CD14-positive monocyte (primary cell): ENCODE data around the gene CELF5. TPM values are rescaled to one million over a fixed set of nuclear protein-coding genes. Genes with fewer than 3 reads are reported as not detected.

Experiments
- DNase-seq, 3 donors: peaks; one replicate each; pipeline ENCODE4 v3.0.0-alpha.2; 2011 to 2022
- H2AFZ ChIP-seq: 2 replicates; pipeline ENCODE4 v1.6.0; 2012; ENCODE audit warnings: mild to moderate bottlenecking, low read depth, low read length, inconsistent platforms; ENCODE audit not compliant: insufficient read depth, poor library complexity, severe bottlenecking
- H3K27ac ChIP-seq, 2 donors: 1 replicate in 1 of 2; 2 replicates in 1 of 2; pipeline ENCODE4 v1.5.1; 2012 to 2013; ENCODE audit warnings: low read length in 2 of 2, control low read depth in 1 of 2, inconsistent platforms in 1 of 2, low read depth in 1 of 2, mild to moderate bottlenecking in 1 of 2
- H3K27me3 ChIP-seq, 2 donors: one replicate each; pipeline versions ENCODE4 v1.6.0 to v1.6.1; 2011 to 2013; ENCODE audit warnings: low read length in 2 of 2; ENCODE audit not compliant: control insufficient read depth in 2 of 2, insufficient read depth in 2 of 2
- H3K36me3 ChIP-seq, 2 donors: replicated peaks in 1 of 2; 1 replicate in 1 of 2; 2 replicates in 1 of 2; pipeline versions ENCODE4 v1.5.1 to v1.6.1; 2012 to 2013; ENCODE audit warnings: low read length in 2 of 2, control low read depth in 1 of 2, inconsistent platforms in 1 of 2, mild to moderate bottlenecking in 1 of 2; ENCODE audit not compliant: insufficient read depth in 2 of 2, control insufficient read depth in 1 of 2
- H3K4me1 ChIP-seq, 2 donors: 1 replicate in 1 of 2; 2 replicates in 1 of 2; pipeline versions ENCODE4 v1.5.1 to v1.6.1; 2012 to 2013; ENCODE audit warnings: low read length in 2 of 2, control low read depth in 1 of 2, inconsistent platforms in 1 of 2, mild to moderate bottlenecking in 1 of 2, moderate library complexity in 1 of 2; ENCODE audit not compliant: insufficient read depth in 2 of 2, control insufficient read depth in 1 of 2
- H3K4me2 ChIP-seq: replicated peaks from 2 replicates; pipeline ENCODE3; 2012; ENCODE audit warnings: low read length, moderate library complexity, mild to moderate bottlenecking; ENCODE audit not compliant: poor library complexity, severe bottlenecking; ENCODE audit errors: extremely low read depth
- H3K4me3 ChIP-seq, 3 experiments: fragments of 200-600 bp in 1 of 3; sonication (generic) in 1 of 3; replicated peaks in 1 of 3; 1 replicate in 2 of 3; 2 replicates in 1 of 3; pipeline ENCODE4 v1.5.1; 2011 to 2013; ENCODE audit warnings: low read length in 3 of 3, mild to moderate bottlenecking in 3 of 3, control low read depth in 2 of 3, low read depth in 2 of 3, inconsistent platforms in 1 of 3, moderate library complexity in 1 of 3
- H3K79me2 ChIP-seq: 2 replicates; pipeline ENCODE4 v1.6.0; 2012; ENCODE audit warnings: mild to moderate bottlenecking, control low read depth, inconsistent platforms, low read length, moderate library complexity; ENCODE audit not compliant: insufficient read depth
- H3K9ac ChIP-seq: 2 replicates; pipeline ENCODE4 v1.6.0; 2017; ENCODE audit warnings: low read length, mild to moderate bottlenecking; ENCODE audit not compliant: insufficient read depth, poor library complexity, severe bottlenecking
- H3K9me3 ChIP-seq, 2 donors: replicated peaks in 1 of 2; 1 replicate in 1 of 2; 2 replicates in 1 of 2; pipeline versions ENCODE4 v1.5.1 to v1.6.1; 2012 to 2013; ENCODE audit warnings: low read length in 2 of 2, control low read depth in 1 of 2; ENCODE audit not compliant: control insufficient read depth in 1 of 2, insufficient read depth in 1 of 2
- H4K20me1 ChIP-seq: 2 replicates; pipeline ENCODE4 v1.6.0; 2012; ENCODE audit warnings: mild to moderate bottlenecking, low read length, control low read depth, moderate library complexity; ENCODE audit not compliant: insufficient read depth
- H3K27ac Mint-ChIP-seq, 7 donors: one replicate each; pipeline ENCODE4 v1.8.0; 2020; ENCODE audit warnings: mild to moderate bottlenecking in 7 of 7, mixed read lengths in 7 of 7, moderate library complexity in 6 of 7, inconsistent platforms in 2 of 7
- H3K27me3 Mint-ChIP-seq, 3 donors: one replicate each; pipeline ENCODE4 v1.8.0; 2021 to 2022; ENCODE audit warnings: low read depth in 3 of 3, mild to moderate bottlenecking in 3 of 3, mixed read lengths in 3 of 3, moderate library complexity in 3 of 3, inconsistent platforms in 1 of 3
- H3K36me3 Mint-ChIP-seq, 2 donors: one replicate each; pipeline ENCODE4 v1.8.0; 2020; ENCODE audit warnings: mixed read lengths in 2 of 2, inconsistent platforms in 1 of 2, mild to moderate bottlenecking in 1 of 2
- H3K4me1 Mint-ChIP-seq: one replicate; pipeline ENCODE4 v1.8.0; 2020; ENCODE audit warnings: mild to moderate bottlenecking, mixed read lengths
- H3K4me3 Mint-ChIP-seq, 2 donors: one replicate each; pipeline ENCODE4 v1.8.0; 2020; ENCODE audit warnings: mild to moderate bottlenecking in 2 of 2, mixed read lengths in 2 of 2, moderate library complexity in 1 of 2
- H3K9me3 Mint-ChIP-seq, 7 donors: one replicate each; pipeline ENCODE4 v1.8.0; 2020 to 2022; ENCODE audit warnings: mixed read lengths in 7 of 7, mild to moderate bottlenecking in 6 of 7, moderate library complexity in 6 of 7, inconsistent platforms in 2 of 7
- WGBS: methylation state at CpG from one replicate; pipeline ENCODE4 v1.1.5; 2013; ENCODE audit warnings: missing lambda C conversion rate; ENCODE audit not compliant: insufficient coverage; 5-methylcytosine and 5-hydroxymethylcytosine counted together
- intact Hi-C, 2 donors: fragments of 100-400 bp; cut with micrococcal nuclease; formaldehyde crosslinking; loops; one replicate each; pipeline versions ENCODE4 v1.15.0 to v1.15.1; 2023
- polyA plus RNA-seq, 3 donors: library from polyadenylated mRNA; depleted of rRNA in 1 of 3; unstranded in 2 of 3; stranded (reverse) in 1 of 3; fragments of 300-500 nt in 2 of 3; fragments of >200 nt in 1 of 3; fragmentation: Illumina TruSeq in 2 of 3; gene quantifications; 1 replicate in 2 of 3; 2 replicates in 1 of 3; pipeline ENCODE4 v1.2.3, GENCODE V29; 2012 to 2021
- TF ChIP-seq, protein P1 (sequence below): fragments of 200-600 bp; IDR thresholded peaks from one replicate; pipeline ENCODE4 v1.8.0; 2022; ENCODE audit warnings: antibody characterized with exemption, mild to moderate bottlenecking

CELF5 gene
- polyA plus RNA-seq, 3 donors: not detected

DNA sequence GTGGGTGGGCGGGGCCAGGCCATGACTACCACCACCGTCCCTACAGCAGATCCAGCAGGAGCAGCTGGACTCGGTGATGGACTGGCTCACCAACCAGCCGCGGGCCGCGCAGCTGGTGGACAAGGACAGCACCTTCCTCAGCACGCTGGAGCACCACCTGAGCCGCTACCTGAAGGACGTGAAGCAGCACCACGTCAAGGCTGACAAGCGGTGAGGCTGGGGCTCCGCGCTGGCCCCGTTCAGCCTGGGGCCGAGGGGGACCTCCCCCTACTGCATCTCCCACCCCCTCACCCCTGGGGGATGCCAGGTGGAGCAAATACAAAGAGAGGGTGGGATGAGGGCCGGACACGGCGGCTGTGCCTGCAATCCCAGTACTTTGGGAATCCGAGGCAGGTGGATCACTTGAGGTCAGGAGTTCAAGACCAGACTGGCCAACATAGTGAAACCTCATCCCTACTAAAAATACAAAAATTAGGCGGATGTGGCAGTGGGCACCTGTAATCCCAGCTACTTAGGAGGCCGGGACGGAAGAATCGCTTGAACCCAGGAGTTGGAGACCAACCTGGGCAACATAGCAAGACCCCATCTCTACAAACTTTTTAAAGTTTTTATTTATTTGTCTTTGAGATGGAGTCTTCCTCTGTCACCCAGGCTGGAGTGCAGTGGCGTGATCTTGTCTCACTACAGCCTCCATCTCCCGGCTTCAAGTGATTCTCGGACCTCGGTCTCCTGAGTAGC, 18.1 kb upstream of the CELF5 start:
- no peaks in the 10 kb centered on the region for H3K4me1 ChIP-seq
- H3K27ac ChIP-seq: no peak overlapping the region
- no peak for DNase-seq
- H2AFZ ChIP-seq: no peak overlapping the region
- no peak overlapping the region for H3K9ac ChIP-seq
- H3K4me3 ChIP-seq: no peak overlapping the region
- WGBS: 100% methylated on average over 7 of the region's 28 CpGs
- TF ChIP-seq, protein P1, sequence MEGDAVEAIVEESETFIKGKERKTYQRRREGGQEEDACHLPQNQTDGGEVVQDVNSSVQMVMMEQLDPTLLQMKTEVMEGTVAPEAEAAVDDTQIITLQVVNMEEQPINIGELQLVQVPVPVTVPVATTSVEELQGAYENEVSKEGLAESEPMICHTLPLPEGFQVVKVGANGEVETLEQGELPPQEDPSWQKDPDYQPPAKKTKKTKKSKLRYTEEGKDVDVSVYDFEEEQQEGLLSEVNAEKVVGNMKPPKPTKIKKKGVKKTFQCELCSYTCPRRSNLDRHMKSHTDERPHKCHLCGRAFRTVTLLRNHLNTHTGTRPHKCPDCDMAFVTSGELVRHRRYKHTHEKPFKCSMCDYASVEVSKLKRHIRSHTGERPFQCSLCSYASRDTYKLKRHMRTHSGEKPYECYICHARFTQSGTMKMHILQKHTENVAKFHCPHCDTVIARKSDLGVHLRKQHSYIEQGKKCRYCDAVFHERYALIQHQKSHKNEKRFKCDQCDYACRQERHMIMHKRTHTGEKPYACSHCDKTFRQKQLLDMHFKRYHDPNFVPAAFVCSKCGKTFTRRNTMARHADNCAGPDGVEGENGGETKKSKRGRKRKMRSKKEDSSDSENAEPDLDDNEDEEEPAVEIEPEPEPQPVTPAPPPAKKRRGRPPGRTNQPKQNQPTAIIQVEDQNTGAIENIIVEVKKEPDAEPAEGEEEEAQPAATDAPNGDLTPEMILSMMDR: no peak
- no peaks in the 10 kb centered on the region for H3K4me1 Mint-ChIP-seq
- peaks cover 39 to 70% of the 10 kb centered on the region in 2 donors for H3K36me3 Mint-ChIP-seq
- H3K27me3 Mint-ChIP-seq: peaks cover 0 to 2% (median 0%) of the 10 kb centered on the region in 3 donors
- H3K36me3 ChIP-seq: peaks cover 70 to 77% of the 10 kb centered on the region in 2 donors
- H3K79me2 ChIP-seq: no peaks in the 10 kb centered on the region
- H4K20me1 ChIP-seq: peaks cover 8% of the 10 kb centered on the region
- no peak overlapping the region for H3K4me3 Mint-ChIP-seq
- H3K9me3 Mint-ChIP-seq: no peaks in the 10 kb centered on the region
- H3K27ac Mint-ChIP-seq: no peak overlapping the region
- intact Hi-C loops: no loop called here
- H3K27me3 ChIP-seq: no peaks in the 10 kb centered on the region
- H3K9me3 ChIP-seq: no peaks in the 10 kb centered on the region
- no peak overlapping the region for H3K4me2 ChIP-seq

GRCh38 chr19:3207461-3208242, 16.8 kb upstream of the CELF5 start:
- Mint-ChIP-seq H3K9me3 (no peaks in the 10 kb centered on the region), H3K27ac (no peak overlapping the region)
- TF ChIP-seq, protein P1: no peak

More at GRCh38 chr19:3207461-3208242, 16.8 kb upstream of the CELF5 start:
- WGBS: 98% methylated on average over 32 of the region's 43 CpGs
- no peak overlapping the region for H3K9ac ChIP-seq
- H3K27me3 ChIP-seq: no peaks in the 10 kb centered on the region
- H4K20me1 ChIP-seq: peaks cover 8% of the 10 kb centered on the region
- Mint-ChIP-seq H3K27me3 (peaks cover 0 to 2% (median 0%) of the 10 kb centered on the region in 3 donors), H3K36me3 (peaks cover 30 to 60% of the 10 kb centered on the region in 2 donors), H3K4me3 (no peak overlapping the region), H3K4me1 (no peaks in the 10 kb centered on the region)
- no peaks in the 10 kb centered on the region for H3K79me2 ChIP-seq
- H3K4me3 ChIP-seq: no peak overlapping the region
- H3K4me2 ChIP-seq: no peak overlapping the region
- H3K27ac ChIP-seq: no peak overlapping the region
- DNase-seq: no peak
- H3K36me3 ChIP-seq: peaks cover 59 to 64% of the 10 kb centered on the region in 2 donors
- no peaks in the 10 kb centered on the region for H3K9me3 ChIP-seq
- intact Hi-C loops: no loop called here
- no peaks in the 10 kb centered on the region for H3K4me1 ChIP-seq
- no peak overlapping the region for H2AFZ ChIP-seq
